22Rv1 (cell line): ENCODE data around the gene COL4A2.

Experiments used
- H3K27ac ChIP-seq: fragments of 450-650 bp; 2 replicates; pipeline ENCODE4 v1.5.1; 2017
- CTCF ChIP-seq: fragments of 450-650 bp; IDR thresholded peaks from 2 replicates; pipeline ENCODE4 v1.5.1; 2017; ENCODE audit warnings: mild to moderate bottlenecking
- ZFX ChIP-seq: fragments of 450-650 bp; IDR thresholded peaks from 2 replicates; pipeline ENCODE4 v1.6.1; 2017; ENCODE audit warnings: antibody characterized with exemption, borderline replicate concordance

The COL4A2 gene

GRCh38 chr13:110297766-110298504 is 9.1 kb upstream of the COL4A2 start:
- TF ChIP-seq ZFX (no peak), CTCF (no peak)

GRCh38 chr13:110298505-110299282 is 8.4 kb upstream of the COL4A2 start:
- H3K27ac ChIP-seq: no peak overlapping the region
- no peak for TF ChIP-seq CTCF

More at GRCh38 chr13:110297766-110298504, 9.1 kb upstream of the COL4A2 start:
- H3K27ac ChIP-seq: no peak overlapping the region

- TF ChIP-seq CTCF: no peak
- TF ChIP-seq ZFX: no peak
- H3K27ac ChIP-seq: no peak overlapping the region
Observed at GRCh38 chr13:110299283-110299840, 7.7 kb upstream of the COL4A2 start.

- H3K27ac ChIP-seq: no peak overlapping the region
- no peak for TF ChIP-seq CTCF
- no peak for TF ChIP-seq ZFX
Observed at GRCh38 chr13:110300090-110300815, 6.8 kb upstream of the COL4A2 start.

GRCh38 chr13:110301083-110301482 is 6.0 kb upstream of the COL4A2 start:
- no peak for TF ChIP-seq ZFX
- TF ChIP-seq CTCF: no peak
- H3K27ac ChIP-seq: no peak overlapping the region

- no peak overlapping the region for H3K27ac ChIP-seq
- TF ChIP-seq CTCF: no peak
- TF ChIP-seq ZFX: no peak
Observed at GRCh38 chr13:110301606-110302553, 5.2 kb upstream of the COL4A2 start.
